Esophagus muscularis mucosa (tissue), 4 donors: ENCODE results near the gene MRPS30. TPM values are rescaled to one million over a fixed set of nuclear protein-coding genes. Genes with fewer than 3 reads are reported as not detected.

ENCODE experiments used
- DNase-seq: peaks from one replicate; pipeline ENCODE4 v3.0.0-alpha.2; 2017; ENCODE audit errors: extremely low spot score
- H3K27ac ChIP-seq, 4 donors: fragments of 200-600 bp; sonication (generic); replicated peaks in 1 of 4; 1 replicate in 3 of 4; 2 replicates in 1 of 4; pipeline ENCODE4 v1.5.1; 2016 to 2019; ENCODE audit warnings: mild to moderate bottlenecking in 1 of 4
- H3K27me3 ChIP-seq, 4 donors: fragments of 200-600 bp; sonication (generic); one replicate each; pipeline versions ENCODE4 v1.5.1 to v1.6.0; 2016 to 2019
- H3K36me3 ChIP-seq, 4 donors: fragments of 200-600 bp; sonication (generic); one replicate each; pipeline ENCODE4 v1.5.1; 2016 to 2019
- H3K4me1 ChIP-seq, 4 donors: fragments of 200-600 bp; sonication (generic); one replicate each; pipeline ENCODE4 v1.5.1; 2016 to 2019
- H3K4me3 ChIP-seq, 4 donors: fragments of 200-600 bp; sonication (generic); 1 replicate in 2 of 4; 2 replicates in 2 of 4; pipeline ENCODE4 v1.5.1; 2016 to 2019; ENCODE audit warnings: mild to moderate bottlenecking in 4 of 4, moderate library complexity in 1 of 4
- H3K9me3 ChIP-seq, 4 donors: fragments of 200-600 bp; sonication (generic); 1 replicate in 3 of 4; 2 replicates in 1 of 4; pipeline ENCODE4 v1.5.1; 2016 to 2019
- CTCF ChIP-seq, 3 experiments: fragments of 200-600 bp in 2 of 3; fragments of 450-650 bp in 1 of 3; sonication (generic) in 2 of 3; IDR thresholded peaks; one replicate each; pipeline ENCODE4 v1.5.1; 2017 to 2019; ENCODE audit warnings: antibody characterized with exemption in 3 of 3, mild to moderate bottlenecking in 2 of 3, moderate library complexity in 1 of 3
- EP300 ChIP-seq: sonication (generic); formaldehyde crosslinking; IDR thresholded peaks from one replicate; pipeline ENCODE4 v1.6.1; 2017; ENCODE audit warnings: antibody characterized with exemption
- POLR2A ChIP-seq: fragments of 450-650 bp; IDR thresholded peaks from one replicate; pipeline ENCODE4 v1.6.1; 2017; ENCODE audit warnings: antibody characterized with exemption, moderate library complexity, mild to moderate bottlenecking, low read depth
- POLR2AphosphoS5 ChIP-seq, 2 donors: sonication (generic); formaldehyde crosslinking; IDR thresholded peaks; one replicate each; pipeline ENCODE4 v1.6.1; 2017; ENCODE audit warnings: antibody characterized with exemption in 2 of 2
- WGBS: methylation state at CpG from one replicate; pipeline ENCODE4 v1.1.5; 2018; 5-methylcytosine and 5-hydroxymethylcytosine counted together
- intact Hi-C: fragments of 100-400 bp; cut with DNase I; formaldehyde crosslinking; loops from one replicate; pipeline ENCODE4 v1.15.1; 2023
- total RNA-seq, 4 donors: library from RNA; depleted of rRNA; stranded (reverse); fragments of >200 nt; gene quantifications; one replicate each; pipeline versions ENCODE4 v1.1.0 to v1.2.1, GENCODE V29; 2016

MRPS30 gene
- total RNA-seq, 4 donors from 2014 or later = 47.8 to 56.3 (median 53.1) TPM

- intact Hi-C loops = no loop called here
- Histone ChIP-seq H3K36me3 (peaks cover 0 to 10% (median 3%) of the 10 kb centered on the region in 4 donors), H3K4me1 (no peaks in the 10 kb centered on the region), H3K4me3 (no peak overlapping the region), H3K27ac (no peak overlapping the region), H3K9me3 (peaks cover 0 to 10% (median 4%) of the 10 kb centered on the region in 4 donors), H3K27me3 (no peaks in the 10 kb centered on the region)
- no peak for DNase-seq
- no peak for TF ChIP-seq CTCF (IDR thresholded peaks at IDR 0.05)
- TF ChIP-seq EP300 = no peak
- no peak for TF ChIP-seq POLR2AphosphoS5 (IDR thresholded peaks at IDR 0.05)
- TF ChIP-seq POLR2A = no peak
- WGBS = 100% methylated on average over 1 of the region's 1 CpG
Observed at GRCh38 chr5:44794371-44794770, 14.4 kb upstream of the MRPS30 start.

- no peak for DNase-seq
- Histone ChIP-seq H3K36me3 (peaks cover 0 to 10% (median 3%) of the 10 kb centered on the region in 4 donors), H3K4me1 (no peaks in the 10 kb centered on the region), H3K9me3 (peaks cover 0 to 10% (median 4%) of the 10 kb centered on the region in 4 donors), H3K27me3 (no peaks in the 10 kb centered on the region), H3K4me3 (no peak overlapping the region), H3K27ac (no peak overlapping the region)
- TF ChIP-seq CTCF (IDR thresholded peaks at IDR 0.05) (no peak), EP300 (no peak)
- intact Hi-C loops = no loop called here
- WGBS = 89% methylated on average over 4 of the region's 4 CpGs
Observed at GRCh38 chr5:44795496-44795895, 13.3 kb upstream of the MRPS30 start.

DNA sequence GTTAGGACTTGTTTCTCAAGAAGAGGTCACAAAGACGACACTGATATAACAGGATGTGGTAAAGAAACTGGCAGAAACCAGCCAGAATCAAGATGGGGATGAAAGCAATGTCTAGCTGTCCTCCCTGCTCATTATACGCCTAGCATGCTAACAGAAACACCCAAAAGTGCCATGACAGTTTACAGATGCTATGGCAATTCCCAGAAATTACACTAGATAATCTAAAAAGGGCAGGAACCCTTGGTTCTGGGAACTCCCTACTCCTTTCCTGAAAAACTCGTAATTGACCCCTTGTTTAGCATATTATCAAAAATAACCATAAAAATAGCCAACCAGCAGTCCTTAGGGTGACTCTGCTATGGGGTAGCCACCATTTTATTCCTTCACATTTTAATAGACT is 10.9 kb upstream of the MRPS30 start:
- Histone ChIP-seq H3K9me3 (peaks cover 0 to 7% (median 3%) of the 10 kb centered on the region in 4 donors), H3K4me3 (no peak overlapping the region), H3K36me3 (peaks cover 0 to 9% (median 3%) of the 10 kb centered on the region in 4 donors), H3K27me3 (no peaks in the 10 kb centered on the region), H3K4me1 (no peaks in the 10 kb centered on the region), H3K27ac (no peak overlapping the region)
- intact Hi-C loops = no loop called here
- TF ChIP-seq CTCF (IDR thresholded peaks at IDR 0.05) (no peak), EP300 (no peak), POLR2AphosphoS5 (IDR thresholded peaks at IDR 0.05) (no peak), POLR2A (no peak)
- no peak for DNase-seq
- 91% methylated on average over 3 of the region's 3 CpGs for WGBS

DNA sequence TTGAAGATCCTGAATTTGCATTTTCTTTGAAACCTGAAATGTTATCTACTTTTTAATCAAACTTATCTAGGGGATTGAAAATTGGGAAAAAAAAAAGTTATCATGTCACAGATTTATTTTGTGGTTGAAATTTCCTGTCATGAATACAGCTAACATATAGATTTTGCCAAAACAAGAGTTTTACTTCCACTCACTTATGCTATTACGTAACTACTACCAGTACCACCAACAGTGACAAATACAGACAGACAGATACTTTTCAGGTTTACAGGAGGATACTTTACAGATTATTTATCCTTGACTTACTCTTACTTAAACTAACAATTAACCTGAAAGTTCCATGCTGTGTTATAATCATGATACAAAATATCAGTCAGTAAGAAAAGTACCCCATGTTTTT is 6.8 kb upstream of the MRPS30 start:
- TF ChIP-seq EP300 (no peak), POLR2AphosphoS5 (IDR thresholded peaks at IDR 0.05) (no peak), POLR2A (no peak), CTCF (IDR thresholded peaks at IDR 0.05) (no peak)
- H3K36me3 ChIP-seq = no peaks in the 10 kb centered on the region
- intact Hi-C loops = no loop called here
- no peak overlapping the region for H3K27ac ChIP-seq
- no peak for DNase-seq
- WGBS = 85% methylated on average over 1 of the region's 1 CpG
- no peak overlapping the region for H3K4me3 ChIP-seq
- no peaks in the 10 kb centered on the region for H3K9me3 ChIP-seq
- no peaks in the 10 kb centered on the region for H3K4me1 ChIP-seq
- H3K27me3 ChIP-seq = no peaks in the 10 kb centered on the region

GRCh38 chr5:44806608-44807007 is 2.1 kb upstream of the MRPS30 start:
- DNase-seq = no peak
- H3K36me3 ChIP-seq = peaks cover 0 to 5% (median 0%) of the 10 kb centered on the region in 4 donors
- no peak overlapping the region for H3K4me3 ChIP-seq
- peaks cover 11 to 28% (median 25%) of the 10 kb centered on the region in 4 donors for H3K4me1 ChIP-seq
- H3K27ac ChIP-seq = no peak overlapping the region
- no peaks in the 10 kb centered on the region for H3K9me3 ChIP-seq
- intact Hi-C loops = no loop called here
- WGBS = 89% methylated on average over 2 of the region's 2 CpGs
- TF ChIP-seq POLR2A = no peak
- TF ChIP-seq POLR2AphosphoS5 (IDR thresholded peaks at IDR 0.05) = no peak
- TF ChIP-seq EP300 = no peak
- TF ChIP-seq CTCF (IDR thresholded peaks at IDR 0.05) = no peak
- no peaks in the 10 kb centered on the region for H3K27me3 ChIP-seq
